SKM-1 treated with dmso at 0.1 percent for 144 hours (cell line): ENCODE data around the gene TOP2B.

Source experiments
- DNase-seq: peaks from one replicate; lab custom pipeline; 2025; ENCODE audit not compliant: unreplicated experiment; lab: John Stamatoyannopoulos, UW

TOP2B gene

GRCh38 chr3:25564075-25564474 is 100.6 kb downstream of the TOP2B start:
- no peak for DNase-seq

- no peak for DNase-seq
These were observed 101.1 kb downstream of the TOP2B start for GRCh38 chr3:25563601-25564000.

GRCh38 chr3:25558796-25559195 is 105.9 kb downstream of the TOP2B start:
- no peak for DNase-seq

GRCh38 chr3:25558121-25558520 is 106.6 kb downstream of the TOP2B start:
- no peak for DNase-seq

GRCh38 chr3:25557694-25558093 is 107.0 kb downstream of the TOP2B start:
- DNase-seq: no peak

GRCh38 chr3:25556447-25556846 is 108.3 kb downstream of the TOP2B start:
- no peak for DNase-seq

- no peak for DNase-seq
These were observed 108.8 kb downstream of the TOP2B start for GRCh38 chr3:25555695-25556437.

GRCh38 chr3:25554376-25554775 is 110.3 kb downstream of the TOP2B start:
- no peak for DNase-seq

GRCh38 chr3:25552251-25552650 is 112.5 kb downstream of the TOP2B start:
- no peak for DNase-seq

- DNase-seq: no peak
These were observed 115.9 kb downstream of the TOP2B start for GRCh38 chr3:25548836-25549235.

- DNase-seq: no peak
These were observed 116.6 kb downstream of the TOP2B start for GRCh38 chr3:25547943-25548674.
